ENCODE data around the gene PPM1B. TPM values are rescaled to one million over a fixed set of nuclear protein-coding genes. Genes with fewer than 3 reads are reported as not detected.

PPM1B gene
- total and polyA plus RNA-seq, 2 of the 4 experiments (the other 2 are of a cell fraction): 13.4 to 14.7 TPM

DNA sequence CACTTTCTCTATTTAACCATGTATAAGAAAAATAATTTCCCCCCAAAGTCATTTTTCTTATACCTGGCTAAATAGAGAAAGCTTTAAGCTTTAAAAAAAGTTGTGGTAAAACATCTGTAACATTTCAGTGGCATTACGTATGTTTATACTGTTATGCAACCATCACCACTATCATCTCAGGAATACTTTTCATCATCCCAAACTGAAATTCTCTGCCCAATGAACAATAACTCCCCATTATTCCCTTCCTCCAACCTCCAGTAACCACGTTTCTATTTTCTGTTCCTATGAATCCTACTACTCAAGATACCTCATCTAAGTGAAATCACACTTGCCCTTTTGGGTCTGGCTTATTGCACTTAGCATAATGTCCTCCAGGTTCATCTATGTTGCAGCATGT lies 104.9 kb downstream of the PPM1B start:
- Histone ChIP-seq H2AK9ac (replicated peaks; ENCODE audit: low read depth, low read length, poor library complexity) (no peak overlapping the region), H2AK5ac (ENCODE audit: low read depth, low read length) (no peak overlapping the region), H3K56ac (ENCODE audit: extremely low read depth, insufficient read depth, low read length) (no peak overlapping the region), H2BK15ac (ENCODE audit: low read depth, low read length) (no peak overlapping the region), H2BK120ac (ENCODE audit: low read depth, low read length) (no peak overlapping the region), H4K5ac (ENCODE audit: low read depth, low read length) (no peak overlapping the region), H3K9ac (ENCODE audit: low read depth, low read length) (no peak overlapping the region), H2AFZ (replicated peaks; ENCODE audit: low read length, poor library complexity) (no peak overlapping the region), H3K18ac (ENCODE audit: low read depth, low read length) (no peak overlapping the region), H4K91ac (ENCODE audit: insufficient read depth, low read depth, low read length) (no peak overlapping the region), H4K20me1 (ENCODE audit: insufficient read depth, low read length) (no peaks in the 10 kb centered on the region), H3K36me3 (ENCODE audit: control insufficient read depth, insufficient read depth, low read length) (no peaks in the 10 kb centered on the region), H3K27ac (ENCODE audit: insufficient read depth, low read length) (no peak overlapping the region), H3K79me1 (ENCODE audit: low read depth in 1 of 2, low read length in 2 of 2) (no peaks in the 10 kb centered on the region), H4K8ac (ENCODE audit: low read depth in 2 of 2, low read length in 2 of 2) (no peak overlapping the region), H3K4me1 (ENCODE audit: control insufficient read depth, insufficient read depth, low read length) (peaks cover 3% of the 10 kb centered on the region; the same call in 1 of the 2 replicates), H3K4me3 (ENCODE audit: insufficient read depth, low read depth, low read length) (no peak overlapping the region), H3K9me3 (ENCODE audit: control insufficient read depth, insufficient read depth, low read length) (no peaks in the 10 kb centered on the region), H2BK20ac (ENCODE audit: low read depth, low read length) (no peak overlapping the region), H2BK5ac (ENCODE audit: low read depth, low read length, poor library complexity, severe bottlenecking) (no peak overlapping the region), H3K4ac (ENCODE audit: low read depth, low read length) (no peak overlapping the region), H3K9me1 (ENCODE audit: insufficient read depth, low read length) (no peaks in the 10 kb centered on the region), H3K27me3 (ENCODE audit: control insufficient read depth, insufficient read depth, low read length) (no peaks in the 10 kb centered on the region; the same call in 1 of the 2 replicates), H3K23ac (ENCODE audit: low read depth, low read length) (no peak overlapping the region), H3K14ac (replicated peaks; ENCODE audit: low read depth, low read length) (no peak overlapping the region), H3K4me2 (ENCODE audit: low read depth, low read length) (no peak overlapping the region; the same call in 1 of the 2 replicates)
- CTCF ChIA-PET: no interaction called here
- BruUV-seq (replicated peaks): no TSS peak
- TF ChIP-seq CEBPB (IDR thresholded peaks at IDR 0.05; ENCODE audit: low read depth, low read length): peak; percentile 67; the same call in 1 of the 2 replicates
- TF ChIP-seq, protein P1, sequence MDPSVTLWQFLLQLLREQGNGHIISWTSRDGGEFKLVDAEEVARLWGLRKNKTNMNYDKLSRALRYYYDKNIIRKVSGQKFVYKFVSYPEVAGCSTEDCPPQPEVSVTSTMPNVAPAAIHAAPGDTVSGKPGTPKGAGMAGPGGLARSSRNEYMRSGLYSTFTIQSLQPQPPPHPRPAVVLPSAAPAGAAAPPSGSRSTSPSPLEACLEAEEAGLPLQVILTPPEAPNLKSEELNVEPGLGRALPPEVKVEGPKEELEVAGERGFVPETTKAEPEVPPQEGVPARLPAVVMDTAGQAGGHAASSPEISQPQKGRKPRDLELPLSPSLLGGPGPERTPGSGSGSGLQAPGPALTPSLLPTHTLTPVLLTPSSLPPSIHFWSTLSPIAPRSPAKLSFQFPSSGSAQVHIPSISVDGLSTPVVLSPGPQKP (IDR thresholded peaks at IDR 0.05; ENCODE audit: borderline replicate concordance, low read depth, low read length): no peak
- dilution Hi-C loops (cut with HindIII; ENCODE audit: low sequenced_read_pairs, unreplicated experiment) (no loop called here), intact Hi-C loops (cut with micrococcal nuclease) (no loop called here), in situ Hi-C loops (cut with MboI; ENCODE audit: low sequenced_read_pairs) (no loop called here)
- ATAC-seq (ENCODE audit: low read depth) (peak; percentile 27), DNase-seq (peak; percentile 34)
- 40% methylated on average over 1 of the region's 2 CpGs; no CpG with 5 or more reads in 1 of the 2 experiments for WGBS, 2 experiments (ENCODE audit: extremely low coverage in 2 of 2, insufficient read length in 1 of 2)
- POLR2A ChIA-PET (ENCODE audit: unreplicated experiment): no interaction called here

All from IMR-90 (cell line).